OCI-LY1 (cell line): ENCODE data around the gene FURIN.

Source experiments
- CTCF ChIP-seq: fragments of 200-600 bp; sonication (generic), shearing (Covaris generic); IDR thresholded peaks from 2 replicates; pipeline ENCODE4 v1.5.1; 2017; ENCODE audit warnings: mild to moderate bottlenecking, antibody characterized with exemption, low read length, moderate library complexity, mixed read lengths
- EZH2 ChIP-seq: fragments of 200-600 bp; sonication (generic), shearing (Covaris generic); IDR thresholded peaks from 2 replicates; pipeline ENCODE4 v1.8.0; 2017; ENCODE audit warnings: borderline replicate concordance, mixed run types, mild to moderate bottlenecking, antibody characterized with exemption, low read length, moderate library complexity, mixed read lengths

DNA sequence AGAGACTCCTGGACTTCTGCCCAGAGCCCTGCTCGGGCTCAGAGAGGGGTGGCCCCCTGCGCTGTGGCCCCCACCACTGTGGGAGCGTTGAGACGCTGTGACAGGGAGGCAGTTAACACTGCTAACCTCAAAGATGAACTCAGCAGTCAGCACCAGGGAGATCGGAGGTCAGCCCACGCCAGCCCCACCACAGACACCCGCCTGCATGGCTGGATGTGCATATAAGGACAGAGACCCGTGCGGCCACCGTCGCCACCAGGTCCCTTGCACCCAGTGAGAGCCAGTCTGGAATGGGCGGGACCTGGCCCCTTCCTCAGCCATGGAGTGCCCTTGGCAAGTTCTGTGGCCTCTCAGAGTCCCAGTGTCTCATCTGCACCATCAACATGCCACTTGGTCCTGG lies 48.5 kb upstream of the FURIN start:
- no peak for TF ChIP-seq CTCF
- no peak for TF ChIP-seq EZH2
